Muscle layer of duodenum (tissue), 2 donors: ENCODE results near the gene C15orf61.

Experiments used
- H3K27ac ChIP-seq: one replicate; pipeline ENCODE4 v1.7.0; 2013; ENCODE audit warnings: mild to moderate bottlenecking, low read length
- H3K27me3 ChIP-seq: one replicate; pipeline ENCODE4 v1.7.0; 2013; ENCODE audit warnings: low read depth, mild to moderate bottlenecking, control low read depth, low read length
- H3K36me3 ChIP-seq, 2 donors: one replicate each; pipeline ENCODE4 v1.7.0; 2013; ENCODE audit warnings: low read length in 2 of 2, control low read depth in 1 of 2, mild to moderate bottlenecking in 1 of 2; ENCODE audit not compliant: insufficient read depth in 2 of 2, control insufficient read depth in 1 of 2
- H3K4me1 ChIP-seq, 2 donors: one replicate each; pipeline ENCODE4 v1.7.0; 2013; ENCODE audit warnings: low read length in 2 of 2, mild to moderate bottlenecking in 2 of 2, control low read depth in 1 of 2, moderate library complexity in 1 of 2; ENCODE audit not compliant: insufficient read depth in 2 of 2, control insufficient read depth in 1 of 2
- H3K4me3 ChIP-seq, 2 donors: one replicate each; pipeline ENCODE4 v1.7.0; 2013; ENCODE audit warnings: low read length in 2 of 2, low read depth in 1 of 2, mild to moderate bottlenecking in 1 of 2
- H3K9me3 ChIP-seq, 2 donors: one replicate each; pipeline ENCODE4 v1.7.0; 2013; ENCODE audit warnings: low read length in 2 of 2, control low read depth in 1 of 2, mild to moderate bottlenecking in 1 of 2; ENCODE audit not compliant: control insufficient read depth in 1 of 2
- donor health status: healthy.

C15orf61 gene

DNA sequence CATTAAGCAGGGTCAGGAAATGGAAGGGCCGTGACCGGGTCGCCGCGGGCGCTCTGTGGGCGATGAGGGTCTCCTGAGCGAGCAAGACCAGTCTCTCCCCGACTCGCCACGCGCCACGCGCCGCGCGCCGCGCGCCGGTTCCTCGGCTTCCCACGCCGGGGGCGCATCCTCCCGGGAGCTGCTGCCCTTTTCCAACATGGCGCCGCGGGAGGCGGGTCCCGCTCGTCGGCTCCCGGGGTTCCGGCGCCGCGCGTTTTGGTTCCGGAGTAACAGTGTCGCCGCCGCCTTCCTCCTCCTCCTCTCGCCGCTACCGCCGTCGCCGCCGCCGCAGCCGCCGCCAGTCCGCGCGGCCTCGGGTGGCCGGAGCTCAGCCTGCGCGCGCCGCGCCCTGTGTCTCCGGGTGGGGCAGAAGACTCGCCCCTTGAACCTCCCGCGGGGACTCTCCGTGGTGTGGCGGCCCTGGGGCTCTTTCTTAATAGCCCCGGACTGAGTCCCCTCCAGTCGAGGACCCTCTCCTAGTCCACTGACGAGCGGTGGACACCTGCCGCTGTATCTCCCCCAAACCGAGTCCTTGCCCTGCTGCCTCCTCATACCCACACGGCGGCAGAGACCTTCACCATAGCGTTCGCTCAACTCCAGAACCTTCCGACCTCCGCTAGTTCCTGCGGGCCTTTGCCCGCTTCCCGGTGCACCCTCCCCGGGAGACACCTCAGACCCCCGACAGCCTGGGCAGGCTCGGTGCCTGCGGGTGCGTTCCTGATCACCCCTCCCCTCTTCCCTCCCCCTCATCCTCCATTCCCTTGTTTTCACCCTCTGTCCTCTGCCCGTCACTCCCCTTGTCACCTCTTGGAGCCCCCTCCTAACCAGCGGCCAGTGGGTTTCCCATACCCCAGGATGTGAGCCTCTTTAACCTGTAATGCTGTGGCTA is 21.8 kb downstream of the C15orf61 start, which contains the start of gene MAP2K5:
Gene MAP2K5 (plus strand): TSS at position 284 of the 928 bp plus-strand sequence. CDS start 633 bp downstream, at position 917.
- H3K36me3 ChIP-seq = peaks cover 0 to 5% of the 10 kb centered on the region in 2 donors
- no peaks in the 10 kb centered on the region for H3K9me3 ChIP-seq
- H3K4me3 ChIP-seq = peak within 1 kb of the TSS; percentile 78 to 100
- no peaks in the 10 kb centered on the region for H3K27me3 ChIP-seq
- H3K4me1 ChIP-seq = peaks cover 12 to 21% of the 10 kb centered on the region in 2 donors
- H3K27ac ChIP-seq = peak within 1 kb of the TSS; percentile 96

DNA sequence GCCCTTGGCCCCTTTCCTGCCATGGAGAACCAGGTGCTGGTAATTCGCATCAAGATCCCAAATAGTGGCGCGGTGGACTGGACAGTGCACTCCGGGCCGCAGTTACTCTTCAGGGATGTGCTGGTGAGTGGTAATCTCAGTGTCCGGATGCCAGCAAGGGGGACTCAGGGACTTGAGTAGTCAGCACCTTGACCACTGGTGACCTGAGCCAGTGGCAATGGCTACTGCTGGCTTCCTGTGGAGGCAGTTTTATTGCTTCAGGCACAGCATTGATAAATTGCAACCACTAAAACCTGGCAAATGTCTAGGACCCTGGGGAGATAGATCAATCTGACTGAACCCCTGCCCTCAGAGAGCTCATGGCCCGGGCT is 22.4 kb downstream of the C15orf61 start:
- no peaks in the 10 kb centered on the region for H3K9me3 ChIP-seq
- no peaks in the 10 kb centered on the region for H3K27me3 ChIP-seq
- H3K4me3 ChIP-seq = peak overlapping the region; percentile 78 to 100
- H3K36me3 ChIP-seq = peaks cover 0 to 5% of the 10 kb centered on the region in 2 donors
- peak overlapping the region; percentile 85 for H3K27ac ChIP-seq
- H3K4me1 ChIP-seq = peaks cover 12 to 26% of the 10 kb centered on the region in 2 donors

DNA sequence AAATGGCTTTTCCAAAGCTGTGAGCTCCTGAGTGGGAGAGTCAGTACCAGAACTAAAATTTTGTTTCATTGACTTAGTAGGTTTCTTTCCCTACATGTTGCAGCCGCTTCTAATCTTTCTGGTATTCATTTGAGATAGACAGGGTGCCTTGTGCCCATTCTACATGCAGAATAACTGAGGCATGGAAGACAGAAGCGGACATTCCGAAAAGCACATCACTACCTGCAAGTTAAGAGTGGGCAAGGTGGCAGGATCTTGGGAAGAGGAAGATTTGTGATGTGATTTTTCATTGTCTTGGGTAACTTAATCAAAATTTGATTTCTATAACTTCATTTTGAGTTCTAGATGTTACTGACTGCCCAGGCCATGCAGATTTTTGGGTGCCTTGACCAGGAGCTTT is 23.5 kb downstream of the C15orf61 start:
- Histone ChIP-seq H3K4me1 (peaks cover 12 to 33% of the 10 kb centered on the region in 2 donors), H3K27ac (no peak overlapping the region), H3K27me3 (no peaks in the 10 kb centered on the region), H3K4me3 (no peak overlapping the region), H3K36me3 (peaks cover 0 to 5% of the 10 kb centered on the region in 2 donors), H3K9me3 (no peaks in the 10 kb centered on the region)

DNA sequence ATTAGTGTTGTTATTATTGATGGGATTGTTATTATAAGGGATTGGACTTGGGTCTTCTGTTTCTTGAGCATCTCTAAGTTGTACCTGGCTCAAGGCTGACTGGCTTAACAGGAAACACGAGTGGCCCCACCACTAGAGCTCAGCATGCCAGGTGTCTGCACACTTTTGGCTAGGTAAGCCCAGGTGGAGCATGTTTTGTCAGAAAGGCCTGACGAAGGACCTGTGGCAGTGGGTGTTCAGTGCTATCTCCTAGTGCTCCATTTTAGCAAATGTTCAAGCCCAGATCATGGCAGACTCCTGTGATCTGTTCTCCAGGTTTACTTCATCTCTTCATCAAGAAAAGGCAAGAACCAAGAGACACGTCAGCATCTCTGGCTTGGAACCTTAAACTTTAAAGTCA is 24.9 kb downstream of the C15orf61 start:
- H3K4me3 ChIP-seq = no peak overlapping the region
- H3K27ac ChIP-seq = no peak overlapping the region
- H3K9me3 ChIP-seq = no peaks in the 10 kb centered on the region
- H3K4me1 ChIP-seq = peaks cover 12 to 33% of the 10 kb centered on the region in 2 donors
- H3K36me3 ChIP-seq = peaks cover 0 to 5% of the 10 kb centered on the region in 2 donors
- H3K27me3 ChIP-seq = no peaks in the 10 kb centered on the region

DNA sequence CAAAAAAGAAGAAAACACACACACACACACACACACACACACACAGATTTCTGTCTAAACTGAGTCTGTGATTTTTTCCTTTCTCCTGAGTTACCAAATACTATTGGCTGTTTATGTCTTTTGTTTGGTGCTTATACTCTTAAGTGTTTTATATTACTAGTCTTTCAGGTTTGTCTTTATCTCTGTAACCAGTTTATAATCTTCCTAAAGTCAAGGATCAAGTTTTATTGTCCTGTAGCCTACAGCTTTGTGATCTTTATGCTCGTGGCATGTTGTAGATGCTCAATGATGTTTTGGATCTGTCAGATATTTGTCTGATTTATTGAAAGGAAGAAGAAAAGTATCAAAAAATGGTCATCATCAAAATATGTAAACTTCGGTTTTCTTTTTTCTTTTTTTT is 26.1 kb downstream of the C15orf61 start:
- Histone ChIP-seq H3K4me3 (no peak overlapping the region), H3K27ac (no peak overlapping the region), H3K9me3 (no peaks in the 10 kb centered on the region), H3K27me3 (no peaks in the 10 kb centered on the region), H3K4me1 (peaks cover 12 to 33% of the 10 kb centered on the region in 2 donors), H3K36me3 (peaks cover 4 to 9% of the 10 kb centered on the region in 2 donors)

DNA sequence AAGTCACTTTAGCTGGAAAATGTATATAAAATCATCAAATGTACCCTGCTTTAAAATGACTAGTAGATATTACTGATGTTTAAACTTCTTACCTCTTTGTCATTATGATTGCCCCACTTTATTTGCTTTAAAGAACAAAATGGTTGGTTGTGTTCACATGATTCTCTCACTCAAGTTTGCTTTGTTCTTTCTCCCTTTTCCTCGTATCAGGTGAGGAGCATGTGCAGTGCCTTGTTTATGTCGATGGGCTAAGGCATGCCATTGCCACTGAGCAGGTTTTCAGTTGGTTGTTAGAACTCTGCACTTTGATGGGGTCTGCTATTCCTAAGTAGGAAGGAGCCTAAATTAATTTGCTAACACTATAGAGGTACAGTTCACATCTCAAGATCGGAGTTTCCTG is 26.9 kb downstream of the C15orf61 start:
- Histone ChIP-seq H3K27ac (peak overlapping the region; percentile 11), H3K4me3 (no peak overlapping the region), H3K36me3 (peaks cover 7 to 9% of the 10 kb centered on the region in 2 donors), H3K27me3 (no peaks in the 10 kb centered on the region), H3K4me1 (peaks cover 12 to 33% of the 10 kb centered on the region in 2 donors), H3K9me3 (no peaks in the 10 kb centered on the region)

DNA sequence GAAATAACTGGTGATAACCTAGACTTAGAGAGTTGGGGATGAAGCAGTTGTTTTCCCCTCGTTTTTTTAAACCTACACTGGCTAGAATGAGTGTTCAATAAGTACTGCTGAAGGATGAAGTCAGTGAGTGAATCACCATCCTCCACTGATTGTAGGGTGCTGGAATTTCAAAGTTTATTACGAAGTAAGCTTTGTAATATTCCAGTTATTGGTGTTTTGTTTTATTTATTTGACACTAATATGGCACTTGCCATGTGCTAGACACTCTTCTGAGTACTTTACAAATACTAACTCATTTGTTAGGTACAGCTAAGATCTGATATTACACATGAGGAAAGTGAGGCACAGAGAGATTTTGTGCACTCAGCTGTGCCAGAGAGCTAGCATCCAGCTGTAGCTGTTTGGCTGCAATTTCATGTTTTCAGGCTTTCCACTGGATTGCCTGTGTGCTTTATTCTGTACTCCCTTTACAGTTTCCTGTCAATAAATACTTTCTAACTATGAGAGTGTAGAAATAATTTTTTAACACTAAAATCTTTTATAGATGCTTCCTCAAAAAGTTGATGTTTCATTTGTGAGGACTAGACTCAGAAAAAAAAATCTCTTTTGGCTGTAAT is 27.4 kb downstream of the C15orf61 start:
- Histone ChIP-seq H3K27ac (peak overlapping the region; percentile 11), H3K36me3 (peaks cover 7 to 9% of the 10 kb centered on the region in 2 donors), H3K4me3 (no peak overlapping the region), H3K27me3 (no peaks in the 10 kb centered on the region), H3K9me3 (no peaks in the 10 kb centered on the region), H3K4me1 (peaks cover 8 to 32% of the 10 kb centered on the region in 2 donors)

DNA sequence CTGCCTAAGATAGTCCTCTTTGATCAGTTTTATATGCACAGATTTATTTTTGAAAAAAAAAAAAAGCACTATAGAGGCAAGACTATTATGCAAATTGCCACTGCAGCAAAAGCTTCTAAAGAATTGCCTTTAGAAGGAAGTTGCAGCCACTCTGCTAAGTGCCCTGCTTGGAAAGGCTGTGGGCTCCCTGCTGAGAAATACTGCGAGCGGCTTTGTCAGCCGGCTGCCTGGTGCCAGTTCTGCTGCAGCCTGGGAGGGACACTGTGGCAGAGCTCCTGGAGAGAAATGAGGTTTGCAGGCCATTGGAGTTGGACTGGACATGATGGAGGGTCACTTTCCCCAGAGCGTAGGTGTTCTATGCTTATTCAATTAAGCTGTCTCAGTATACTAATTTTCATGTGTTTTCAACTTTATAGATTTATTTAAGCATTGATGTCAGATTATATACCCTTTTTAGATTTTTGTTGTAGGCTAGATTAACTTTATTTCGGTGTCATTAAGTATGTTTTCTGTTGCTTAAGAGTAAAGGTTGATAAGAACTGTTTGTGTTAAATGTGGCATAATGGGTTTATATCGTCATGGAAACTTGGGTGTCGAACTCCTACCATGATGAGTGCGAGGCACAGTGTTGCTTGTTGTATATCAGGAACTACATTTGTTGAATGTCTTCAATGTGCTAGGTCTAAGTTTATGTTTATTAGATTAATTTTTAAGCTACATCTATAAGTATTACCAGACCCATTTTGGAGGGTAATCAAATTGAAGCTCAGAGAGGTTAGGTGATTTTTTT is 28.1 kb downstream of the C15orf61 start:
- Histone ChIP-seq H3K27ac (peak overlapping the region; percentile 1), H3K9me3 (no peaks in the 10 kb centered on the region), H3K27me3 (no peaks in the 10 kb centered on the region), H3K36me3 (peaks cover 7 to 9% of the 10 kb centered on the region in 2 donors), H3K4me3 (no peak overlapping the region), H3K4me1 (peaks cover 2 to 25% of the 10 kb centered on the region in 2 donors)

DNA sequence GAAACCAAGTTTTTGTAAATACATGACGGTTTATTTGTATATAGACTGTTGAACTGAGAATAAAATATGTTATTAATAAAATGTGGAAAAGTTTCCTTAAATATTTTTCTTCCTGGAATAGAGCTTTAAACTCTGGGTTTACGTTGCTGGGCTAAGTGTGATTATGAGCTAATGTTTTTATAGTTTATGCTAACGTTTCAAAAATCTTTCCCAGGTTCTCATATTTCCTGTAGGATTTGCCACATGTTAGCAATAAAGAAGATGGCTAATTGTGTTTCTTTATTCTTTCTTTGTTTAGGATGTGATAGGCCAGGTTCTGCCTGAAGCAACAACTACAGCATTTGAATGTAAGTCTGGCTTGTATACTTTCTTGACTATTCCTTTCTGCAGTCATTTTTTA is 28.8 kb downstream of the C15orf61 start:
- no peaks in the 10 kb centered on the region for H3K9me3 ChIP-seq
- no peaks in the 10 kb centered on the region for H3K27me3 ChIP-seq
- peak overlapping the region; percentile 1 for H3K27ac ChIP-seq
- no peak overlapping the region for H3K4me3 ChIP-seq
- peaks cover 0 to 18% of the 10 kb centered on the region in 2 donors for H3K4me1 ChIP-seq
- peaks cover 7 to 9% of the 10 kb centered on the region in 2 donors for H3K36me3 ChIP-seq

DNA sequence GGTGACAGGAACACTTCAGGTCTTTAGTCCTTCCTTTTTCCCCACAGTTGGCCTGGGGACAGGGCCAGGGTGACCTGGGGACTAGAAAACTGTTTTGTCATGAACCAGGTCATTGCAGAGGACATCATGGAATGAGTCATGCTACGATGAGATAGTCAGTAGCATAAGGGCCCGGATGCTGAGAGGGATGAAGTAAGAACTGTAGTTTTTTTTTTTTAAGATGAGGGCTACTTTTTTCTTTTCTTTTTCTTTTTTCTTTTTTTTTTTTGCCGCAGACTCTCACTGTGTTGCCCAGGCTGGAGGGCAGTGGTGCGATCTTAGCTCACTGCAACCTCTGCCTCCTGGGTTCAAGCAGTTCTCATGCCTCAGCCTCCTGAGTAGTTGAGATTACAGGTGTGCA is 29.6 kb downstream of the C15orf61 start:
- H3K27ac ChIP-seq = no peak overlapping the region
- H3K4me1 ChIP-seq = peaks cover 0 to 15% of the 10 kb centered on the region in 2 donors
- H3K9me3 ChIP-seq = no peaks in the 10 kb centered on the region
- H3K27me3 ChIP-seq = no peaks in the 10 kb centered on the region
- H3K36me3 ChIP-seq = peaks cover 7 to 9% of the 10 kb centered on the region in 2 donors
- no peak overlapping the region for H3K4me3 ChIP-seq
